ENCODE results near the gene HOXC12. TPM values are rescaled to one million over a fixed set of nuclear protein-coding genes. Genes with fewer than 3 reads are reported as not detected.

Gene HOXC12
- total and polyA plus RNA-seq, 2 experiments from 2014 or later, result not detected

GRCh38 chr12:53958128-53958527 is 3.4 kb downstream of the HOXC12 start:
- Histone ChIP-seq H3K4me3 (no peak overlapping the region), H3K4me1 (ENCODE audit: low read depth) (no peaks in the 10 kb centered on the region), H3K36me3 (no peaks in the 10 kb centered on the region), H3K27me3 (peaks cover 100% of the 10 kb centered on the region), H3K9me3 (ENCODE audit: low read depth) (no peaks in the 10 kb centered on the region), H3K27ac (no peak overlapping the region)
- TF ChIP-seq, protein P1, sequence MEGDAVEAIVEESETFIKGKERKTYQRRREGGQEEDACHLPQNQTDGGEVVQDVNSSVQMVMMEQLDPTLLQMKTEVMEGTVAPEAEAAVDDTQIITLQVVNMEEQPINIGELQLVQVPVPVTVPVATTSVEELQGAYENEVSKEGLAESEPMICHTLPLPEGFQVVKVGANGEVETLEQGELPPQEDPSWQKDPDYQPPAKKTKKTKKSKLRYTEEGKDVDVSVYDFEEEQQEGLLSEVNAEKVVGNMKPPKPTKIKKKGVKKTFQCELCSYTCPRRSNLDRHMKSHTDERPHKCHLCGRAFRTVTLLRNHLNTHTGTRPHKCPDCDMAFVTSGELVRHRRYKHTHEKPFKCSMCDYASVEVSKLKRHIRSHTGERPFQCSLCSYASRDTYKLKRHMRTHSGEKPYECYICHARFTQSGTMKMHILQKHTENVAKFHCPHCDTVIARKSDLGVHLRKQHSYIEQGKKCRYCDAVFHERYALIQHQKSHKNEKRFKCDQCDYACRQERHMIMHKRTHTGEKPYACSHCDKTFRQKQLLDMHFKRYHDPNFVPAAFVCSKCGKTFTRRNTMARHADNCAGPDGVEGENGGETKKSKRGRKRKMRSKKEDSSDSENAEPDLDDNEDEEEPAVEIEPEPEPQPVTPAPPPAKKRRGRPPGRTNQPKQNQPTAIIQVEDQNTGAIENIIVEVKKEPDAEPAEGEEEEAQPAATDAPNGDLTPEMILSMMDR (IDR thresholded peaks at IDR 0.05; ENCODE audit: low read depth, low read length), result no peak
- no peak for DNase-seq (ENCODE audit: low read depth in 1 of 2, low spot score in 1 of 2)

DNA sequence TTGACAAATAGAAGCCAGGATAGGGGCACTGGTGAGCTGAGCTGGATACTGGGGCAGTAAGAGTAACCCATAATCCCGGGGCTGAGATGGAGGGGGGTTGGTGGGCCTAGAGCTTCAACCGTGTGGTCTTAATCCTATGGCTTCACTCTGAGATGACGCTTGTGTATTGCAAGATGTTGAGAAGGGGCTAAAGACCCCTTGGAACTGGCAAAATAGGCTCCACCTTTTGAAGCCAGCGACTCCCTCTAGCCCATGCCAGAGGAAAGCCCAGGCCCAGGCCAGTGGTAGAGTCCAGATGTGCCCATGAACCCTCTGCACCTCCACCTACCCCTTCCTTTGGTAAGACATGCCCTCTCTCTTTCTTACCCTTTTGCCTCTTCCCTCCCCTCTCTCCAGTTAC is 4.6 kb downstream of the HOXC12 start:
- H3K27me3 ChIP-seq, result peaks cover 100% of the 10 kb centered on the region
- no peak for DNase-seq (ENCODE audit: low read depth in 1 of 2, low spot score in 1 of 2)
- no peaks in the 10 kb centered on the region for H3K4me1 ChIP-seq (ENCODE audit: low read depth)
- no peak overlapping the region for H3K4me3 ChIP-seq
- no peaks in the 10 kb centered on the region for H3K36me3 ChIP-seq
- H3K9me3 ChIP-seq (ENCODE audit: low read depth), result no peaks in the 10 kb centered on the region
- TF ChIP-seq, protein P1 (IDR thresholded peaks at IDR 0.05; ENCODE audit: low read depth, low read length), result no peak
- H3K27ac ChIP-seq, result no peak overlapping the region

DNA sequence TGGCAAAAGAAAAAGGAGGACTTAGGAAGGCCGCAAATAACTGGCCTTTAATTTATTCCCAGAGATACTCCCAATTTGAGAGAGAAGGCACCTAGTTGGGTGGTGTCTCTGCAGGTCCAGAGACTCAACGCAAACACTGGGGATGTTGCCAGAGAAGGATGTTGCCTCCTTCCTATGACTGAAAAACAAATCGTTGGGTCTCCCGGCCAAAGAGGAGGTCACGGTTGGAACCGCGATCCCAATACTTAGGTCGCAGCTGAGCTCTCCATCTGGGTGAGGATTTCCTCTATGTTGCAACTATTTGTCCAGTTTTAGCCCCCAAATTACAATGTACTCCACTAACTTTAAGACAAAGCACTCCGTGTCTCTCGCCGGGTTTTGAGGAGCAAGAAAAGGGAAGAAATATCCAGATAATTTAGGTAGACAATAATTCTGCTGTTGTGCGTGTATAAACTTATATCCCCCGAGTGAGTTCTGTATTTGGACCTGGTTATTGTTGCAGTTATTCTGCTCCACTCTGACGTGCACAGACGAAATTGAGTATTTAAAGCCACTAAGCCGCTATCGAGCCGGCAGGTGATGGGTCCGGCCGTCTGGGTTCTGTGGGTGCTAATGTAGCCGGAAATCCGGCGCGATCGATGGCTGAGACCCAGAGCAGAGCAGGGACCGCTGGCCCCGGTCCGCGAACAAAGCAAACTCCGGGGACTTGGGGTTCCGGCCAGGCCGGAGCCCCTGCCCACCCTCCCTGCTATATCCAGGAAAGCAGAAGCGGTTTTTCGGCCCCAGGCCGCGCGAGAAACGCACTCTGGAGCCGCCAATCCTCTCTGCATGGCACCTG is 5.7 kb downstream of the HOXC12 start:
- Histone ChIP-seq H3K9me3 (ENCODE audit: low read depth) (no peaks in the 10 kb centered on the region), H3K4me3 (no peak overlapping the region), H3K4me1 (ENCODE audit: low read depth) (no peaks in the 10 kb centered on the region), H3K27ac (no peak overlapping the region), H3K27me3 (peaks cover 100% of the 10 kb centered on the region), H3K36me3 (no peaks in the 10 kb centered on the region)
- TF ChIP-seq, protein P1 (IDR thresholded peaks at IDR 0.05; ENCODE audit: low read depth, low read length), result no peak
- DNase-seq (ENCODE audit: low read depth in 1 of 2, low spot score in 1 of 2), result no peak

DNA sequence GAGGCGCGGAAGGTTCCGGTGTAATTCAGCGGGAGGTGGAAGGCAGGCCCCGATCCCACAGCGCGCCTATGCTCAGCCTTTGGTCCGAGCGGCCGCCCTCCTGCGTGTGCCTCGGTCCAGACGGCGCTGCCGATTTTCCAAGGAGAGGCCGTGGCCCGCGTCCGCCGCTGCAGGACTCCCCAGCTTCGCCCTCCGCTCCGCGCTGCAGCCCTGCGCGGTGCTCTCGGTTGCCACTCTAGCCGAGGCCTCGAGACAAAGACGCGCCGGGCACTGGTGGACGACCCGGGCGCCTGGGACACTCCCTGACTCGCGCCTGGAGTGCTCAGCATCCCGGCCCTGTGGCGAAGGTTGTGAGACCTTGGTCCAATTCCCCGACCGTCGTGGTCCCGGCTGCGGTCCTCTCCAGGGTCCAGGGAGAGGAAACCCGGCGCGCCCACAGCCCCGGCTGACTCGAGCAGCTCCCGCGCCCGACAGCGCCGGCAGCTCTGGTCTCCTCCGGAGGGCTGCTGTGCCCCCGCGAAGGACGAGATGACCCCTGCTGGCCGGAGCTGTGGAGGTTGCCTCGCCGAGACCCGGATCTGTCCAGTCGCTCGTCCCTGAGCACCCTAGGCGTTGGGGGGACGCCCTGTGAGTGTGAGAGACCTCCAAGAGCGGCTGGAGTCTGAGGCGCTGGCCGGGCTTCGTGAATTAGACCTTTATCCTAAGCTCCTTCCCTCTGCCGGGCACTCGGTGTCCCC is 6.5 kb downstream of the HOXC12 start:
- H3K27me3 ChIP-seq, result peaks cover 100% of the 10 kb centered on the region
- no peak overlapping the region for H3K4me3 ChIP-seq
- no peaks in the 10 kb centered on the region for H3K4me1 ChIP-seq (ENCODE audit: low read depth)
- H3K36me3 ChIP-seq, result no peaks in the 10 kb centered on the region
- H3K27ac ChIP-seq, result no peak overlapping the region
- no peak for DNase-seq (ENCODE audit: low read depth in 1 of 2, low spot score in 1 of 2)
- TF ChIP-seq, protein P1 (IDR thresholded peaks at IDR 0.05; ENCODE audit: low read depth, low read length), result no peak
- no peaks in the 10 kb centered on the region for H3K9me3 ChIP-seq (ENCODE audit: low read depth)

- no peak overlapping the region for H3K27ac ChIP-seq
- no peak overlapping the region for H3K4me3 ChIP-seq
- no peaks in the 10 kb centered on the region for H3K9me3 ChIP-seq (ENCODE audit: low read depth)
- TF ChIP-seq, protein P1 (IDR thresholded peaks at IDR 0.05; ENCODE audit: low read depth, low read length), result no peak
- H3K36me3 ChIP-seq, result no peaks in the 10 kb centered on the region
- no peaks in the 10 kb centered on the region for H3K4me1 ChIP-seq (ENCODE audit: low read depth)
- peaks cover 100% of the 10 kb centered on the region for H3K27me3 ChIP-seq
- DNase-seq (ENCODE audit: low read depth in 1 of 2, low spot score in 1 of 2), result no peak
These were observed 8.3 kb downstream of the HOXC12 start for GRCh38 chr12:53963005-53963404.

Measured in cardiac muscle cell (in vitro differentiated cells and primary cell).